ENCODE results near the gene SPATA13.

The SPATA13 gene

DNA sequence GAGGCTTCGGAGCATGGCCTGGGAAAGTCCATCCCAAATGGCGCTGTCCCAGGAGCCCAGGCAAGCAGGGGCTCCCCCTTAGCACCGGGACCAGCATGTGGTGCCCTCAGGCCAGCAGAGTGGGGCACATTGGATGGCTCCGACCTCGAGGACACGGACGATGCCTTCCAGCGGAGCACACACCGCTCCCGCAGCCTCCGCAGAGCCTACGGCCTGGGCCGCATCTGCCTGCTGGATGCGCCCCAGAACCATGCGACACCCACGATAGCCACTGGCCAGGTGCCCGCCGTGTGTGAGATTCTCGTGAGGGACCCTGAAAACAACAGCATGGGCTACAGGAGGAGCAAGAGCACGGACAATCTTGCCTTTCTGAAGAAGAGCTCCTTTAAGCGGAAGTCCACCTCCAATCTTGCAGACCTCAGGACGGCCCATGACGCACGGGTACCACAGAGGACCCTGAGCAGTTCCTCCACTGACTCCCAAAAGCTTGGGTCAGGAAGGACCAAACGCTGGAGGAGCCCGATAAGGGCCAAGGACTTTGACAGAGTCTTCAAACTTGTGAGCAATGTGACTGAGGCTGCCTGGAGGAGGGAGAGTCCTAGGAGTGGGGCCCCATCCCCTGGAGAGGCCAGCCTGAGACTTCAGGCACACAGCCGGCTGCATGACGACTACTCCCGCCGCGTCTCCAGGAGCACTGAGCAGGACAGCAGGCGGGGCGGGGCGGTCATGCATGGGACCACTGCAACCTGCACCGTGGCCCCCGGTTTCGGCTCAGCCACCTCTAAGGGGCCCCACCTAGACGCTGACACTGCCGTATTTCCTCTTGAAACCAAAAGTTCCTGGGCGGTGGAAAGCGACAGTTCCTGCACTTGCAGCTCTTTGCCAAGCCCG, 63.1 kb downstream of the SPATA13 start:
- DNase-seq (ENCODE audit: low spot score) = no peak

DNA sequence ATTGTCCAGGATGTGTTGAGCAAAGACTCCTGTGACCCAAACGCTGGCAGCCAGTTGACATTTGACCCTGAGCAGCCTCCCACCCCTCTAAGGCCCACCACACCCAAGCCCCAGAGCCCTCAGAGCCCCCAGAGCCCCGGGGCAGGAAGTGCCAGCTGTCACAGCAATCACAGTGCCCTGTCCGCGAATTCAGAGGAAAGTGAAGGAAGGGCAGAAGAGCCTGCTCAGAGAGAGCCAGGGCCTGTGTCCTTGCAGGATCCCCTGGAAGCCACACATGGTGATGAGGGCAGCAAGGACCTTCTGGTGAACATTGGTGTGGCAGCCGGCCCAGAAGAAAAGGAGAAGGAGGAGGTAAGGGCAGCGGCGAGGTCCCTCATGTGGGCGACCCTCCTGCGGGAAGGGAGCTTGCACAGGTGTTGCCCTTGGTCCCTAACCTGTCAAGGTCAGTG, 63.7 kb downstream of the SPATA13 start:
- DNase-seq (ENCODE audit: low spot score) = no peak

GRCh38 chr13:24225062-24225461, 64.5 kb downstream of the SPATA13 start:
- no peak for DNase-seq (ENCODE audit: low spot score)

DNA sequence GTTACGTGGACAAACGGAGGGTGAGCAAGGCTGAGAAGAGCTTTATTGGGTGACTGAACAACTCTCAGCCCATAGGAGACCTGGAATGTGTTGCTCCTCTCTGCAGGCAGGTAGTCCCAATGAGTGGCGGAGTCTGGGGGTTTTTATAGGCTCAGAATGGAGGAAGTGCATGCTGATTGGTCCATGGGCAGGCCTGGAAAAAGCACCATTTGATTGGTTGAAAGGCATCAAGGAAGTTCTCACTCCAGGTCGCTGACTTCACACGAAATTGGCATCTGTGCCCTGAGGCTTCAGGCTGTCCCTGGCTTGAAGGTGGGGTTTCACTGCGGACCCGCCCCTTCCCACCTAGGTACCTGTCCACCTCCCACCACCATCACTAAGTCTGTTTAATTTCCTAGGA, 65.4 kb downstream of the SPATA13 start:
- DNase-seq (ENCODE audit: low spot score) = no peak

- no peak for DNase-seq (ENCODE audit: low spot score)
Observed at GRCh38 chr13:24226762-24227161, 66.2 kb downstream of the SPATA13 start.

DNA sequence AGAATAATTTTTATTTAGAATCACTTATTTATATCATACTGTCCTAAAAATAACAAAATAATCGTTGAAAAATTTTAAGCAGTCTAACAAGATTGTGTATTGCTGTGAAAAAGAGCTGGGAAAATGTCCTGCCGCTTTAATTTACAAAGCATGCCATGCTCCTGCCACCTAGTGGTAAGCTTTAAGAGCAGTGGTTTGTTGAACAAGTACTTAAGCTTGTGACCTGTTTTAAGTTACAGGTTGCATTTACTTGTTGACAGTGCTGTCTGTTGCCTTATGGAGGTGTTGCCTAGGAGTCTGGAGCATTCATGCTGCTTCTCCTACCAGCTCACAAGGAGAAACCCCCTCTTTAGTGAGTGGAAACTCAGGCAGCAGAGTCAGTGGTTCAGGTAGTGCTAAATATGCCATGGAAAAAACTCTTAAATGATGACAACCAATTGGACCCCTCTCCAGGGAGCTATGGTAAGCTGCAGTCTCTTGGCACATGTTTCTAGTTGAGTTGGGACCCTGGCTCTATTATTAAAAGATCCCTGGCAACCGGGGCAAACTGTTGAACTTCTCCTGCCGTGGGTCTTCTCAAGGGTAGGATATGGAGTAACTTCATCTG, 68.4 kb downstream of the SPATA13 start:
- no peak for DNase-seq (ENCODE audit: low spot score)

- no peak for DNase-seq (ENCODE audit: low spot score)
Observed at GRCh38 chr13:24230428-24231072, 70.0 kb downstream of the SPATA13 start.

GRCh38 chr13:24231377-24231776, 70.9 kb downstream of the SPATA13 start:
- no peak for DNase-seq (ENCODE audit: low spot score)

GRCh38 chr13:24232037-24232436, 71.5 kb downstream of the SPATA13 start:
- DNase-seq (ENCODE audit: low spot score) = no peak

- DNase-seq (ENCODE audit: low spot score) = no peak
Observed at GRCh38 chr13:24232474-24232873, 72.0 kb downstream of the SPATA13 start.

DNA sequence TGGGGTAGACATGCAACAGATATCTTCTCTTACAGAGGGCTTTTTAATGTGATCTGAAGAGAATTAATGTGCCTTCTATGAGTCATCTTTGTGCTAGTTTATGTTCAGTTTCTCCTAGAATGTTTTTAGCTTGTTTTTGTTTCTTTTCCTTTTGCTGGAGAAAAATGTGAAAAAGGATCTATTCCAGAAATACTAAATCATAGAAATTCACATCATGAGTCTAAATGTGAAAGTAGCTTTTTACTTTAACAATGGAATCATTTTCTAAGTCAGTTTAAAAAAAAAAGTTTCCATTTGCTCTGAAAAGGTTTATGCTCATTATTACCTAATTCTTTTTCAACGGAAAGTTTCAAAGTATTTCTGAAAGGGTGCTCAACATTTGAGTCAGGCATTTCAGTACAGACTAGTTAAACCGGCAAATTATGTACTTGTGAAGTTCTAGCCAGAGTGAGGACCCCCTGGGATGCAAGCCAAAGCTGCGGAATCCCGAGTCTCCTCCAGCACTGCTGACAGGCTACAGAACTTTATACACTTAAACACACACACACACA, 72.9 kb downstream of the SPATA13 start:
- no peak for DNase-seq (ENCODE audit: low spot score)

GRCh38 chr13:24234200-24234915, 73.8 kb downstream of the SPATA13 start:
- no peak for DNase-seq (ENCODE audit: low spot score)

DNA sequence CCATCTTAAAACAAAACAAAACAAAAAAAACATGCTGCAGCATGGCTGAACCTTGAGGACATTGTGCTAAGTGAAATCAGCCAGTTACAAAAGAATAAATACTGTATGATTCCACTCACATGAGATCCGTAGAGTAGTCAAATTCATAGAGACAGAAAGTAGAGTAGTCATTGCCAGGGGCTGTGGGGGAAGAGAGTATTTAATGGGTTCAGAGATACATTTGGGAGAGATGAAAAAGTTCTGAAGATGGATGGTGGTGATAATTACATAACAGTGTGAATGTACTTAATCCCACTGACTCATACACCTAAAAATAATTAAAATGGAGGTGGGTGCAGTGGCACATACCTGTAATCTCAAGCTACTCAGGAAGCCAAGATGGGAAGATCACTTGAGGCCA, 76.8 kb downstream of the SPATA13 start:
- DNase-seq (ENCODE audit: low spot score) = no peak

DNA sequence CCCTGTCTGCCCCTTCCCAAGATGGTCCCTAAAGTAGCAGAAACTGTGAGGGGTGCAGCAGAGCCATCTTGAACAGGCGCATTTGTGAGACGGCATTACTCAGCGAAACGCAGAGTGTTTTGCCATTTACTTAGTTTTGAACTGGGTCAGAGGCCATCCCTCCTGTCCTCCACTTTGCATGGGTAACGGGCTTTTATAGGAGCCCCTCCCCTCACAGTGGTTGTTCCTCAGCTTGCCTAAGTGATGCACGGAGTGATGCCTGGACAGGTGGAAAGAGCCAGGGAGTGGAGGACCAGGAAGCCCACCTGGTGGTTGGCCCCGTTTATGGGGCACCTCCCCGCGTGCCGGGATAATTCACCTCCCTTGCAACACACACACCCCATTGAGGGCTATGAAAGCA, 80.8 kb downstream of the SPATA13 start:
- no peak for DNase-seq (ENCODE audit: low spot score)

DNA sequence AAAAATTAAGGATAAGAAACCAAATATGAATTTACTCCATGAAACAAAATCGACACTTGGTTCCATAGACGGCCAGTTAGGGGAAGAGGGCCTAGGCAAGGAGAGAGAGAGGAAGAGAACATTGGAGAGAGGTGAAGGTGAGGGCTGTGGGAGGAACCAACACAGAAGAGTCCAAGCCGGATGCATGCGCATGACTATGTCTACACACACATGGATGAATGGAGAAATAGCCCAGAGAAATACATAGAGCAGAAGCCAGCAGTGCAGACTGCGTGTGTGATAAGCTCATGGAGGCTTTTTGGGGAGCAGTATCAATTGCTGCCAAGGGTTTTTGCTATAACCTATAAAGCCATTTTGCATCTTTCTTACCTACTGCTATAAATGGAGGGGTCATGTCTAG, 81.6 kb downstream of the SPATA13 start:
- DNase-seq (ENCODE audit: low spot score) = no peak

DNA sequence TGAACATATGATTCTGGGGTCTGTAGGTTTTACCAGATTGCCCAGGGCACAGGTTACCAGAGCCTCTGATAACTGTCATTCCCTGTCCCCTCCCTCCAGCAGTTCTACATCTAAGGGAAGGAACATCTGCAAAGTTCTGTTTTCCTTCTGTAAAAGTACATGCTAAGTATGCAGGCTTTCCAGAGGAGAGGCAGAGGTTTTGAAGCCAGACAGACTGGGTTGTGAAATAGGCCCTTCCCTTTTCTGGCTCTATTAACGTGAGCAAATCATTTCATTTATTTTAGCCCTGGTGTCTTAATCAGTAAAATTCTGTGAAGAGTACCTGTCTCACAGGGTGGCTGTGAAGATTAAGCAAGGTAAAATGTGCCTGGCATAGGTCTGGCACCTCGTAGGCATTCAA, 82.8 kb downstream of the SPATA13 start:
- no peak for DNase-seq (ENCODE audit: low spot score)

DNA sequence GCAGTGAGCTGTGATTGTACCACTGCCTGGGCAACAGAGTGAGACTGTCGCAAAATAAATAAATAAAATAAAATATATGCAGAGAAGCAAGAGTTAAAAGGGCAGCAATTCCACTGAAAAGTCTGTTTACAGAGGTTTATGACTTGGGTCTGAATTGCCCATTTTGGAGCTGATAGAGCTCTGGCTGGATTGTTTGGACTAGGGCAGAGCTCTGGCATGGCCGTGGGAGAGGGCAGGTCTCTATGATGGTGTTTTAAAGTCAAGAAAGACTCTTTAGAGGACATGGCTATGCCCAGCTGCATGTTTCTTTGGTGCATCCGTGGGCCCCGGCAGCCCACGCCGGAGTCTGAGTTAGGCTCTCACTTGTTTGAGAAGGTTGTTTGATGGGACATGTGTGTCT, 84.3 kb downstream of the SPATA13 start:
- DNase-seq (ENCODE audit: low spot score) = no peak

GRCh38 chr13:24247016-24247415, 86.5 kb downstream of the SPATA13 start:
- no peak for DNase-seq (ENCODE audit: low spot score)

- DNase-seq (ENCODE audit: low spot score) = no peak
Observed at GRCh38 chr13:24249624-24250023, 89.1 kb downstream of the SPATA13 start.

DNA sequence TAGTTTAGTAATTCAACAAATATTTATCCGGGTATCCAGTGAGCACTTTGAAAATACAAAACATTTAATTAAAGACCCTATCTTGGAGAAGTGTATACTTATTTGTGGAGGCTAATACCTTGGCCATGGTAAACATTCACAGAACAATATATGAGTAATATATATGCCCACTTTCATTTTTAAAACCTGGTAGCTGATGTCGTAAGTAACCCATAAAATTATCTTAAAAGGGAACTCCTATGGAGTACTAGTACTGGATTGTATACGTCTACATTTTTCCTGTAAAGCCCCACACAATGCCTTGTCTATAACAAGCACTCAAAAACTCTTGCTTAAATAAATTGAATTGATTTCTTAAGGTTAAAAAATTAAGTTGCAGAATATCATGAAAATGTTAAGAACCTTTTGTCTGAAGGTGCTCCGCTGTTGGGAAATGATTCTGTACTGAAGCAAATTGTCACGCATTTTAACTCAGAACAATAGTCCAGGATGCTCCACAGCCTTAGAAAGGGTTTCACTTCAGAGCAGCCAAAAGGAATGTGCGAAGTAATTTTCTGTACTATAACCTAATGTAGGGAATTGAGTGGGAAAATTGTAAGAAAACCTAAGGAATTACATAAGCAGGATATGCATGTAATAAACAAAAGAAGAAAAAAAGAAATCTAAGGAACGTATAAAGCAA, 90.0 kb downstream of the SPATA13 start:
- DNase-seq (ENCODE audit: low spot score) = no peak

DNA sequence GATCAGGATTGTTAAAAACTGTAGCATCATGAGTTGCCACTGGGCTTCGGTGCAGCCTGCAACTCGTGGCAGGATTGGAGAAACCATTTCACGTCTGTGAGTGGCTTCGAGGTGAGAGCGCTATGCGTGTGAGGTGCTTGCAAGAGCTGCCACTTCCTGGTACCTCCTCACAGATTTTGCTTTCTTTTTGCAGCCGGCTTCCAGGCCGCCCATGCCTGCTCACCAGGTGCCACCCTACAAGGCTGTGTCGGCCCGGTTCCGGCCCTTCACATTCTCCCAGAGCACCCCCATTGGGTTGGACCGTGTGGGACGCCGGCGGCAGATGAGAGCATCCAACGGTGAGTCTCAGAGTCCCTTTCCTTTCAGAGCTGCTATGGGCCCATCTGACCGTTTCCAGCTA, 91.0 kb downstream of the SPATA13 start:
- no peak for DNase-seq (ENCODE audit: low spot score)

DNA sequence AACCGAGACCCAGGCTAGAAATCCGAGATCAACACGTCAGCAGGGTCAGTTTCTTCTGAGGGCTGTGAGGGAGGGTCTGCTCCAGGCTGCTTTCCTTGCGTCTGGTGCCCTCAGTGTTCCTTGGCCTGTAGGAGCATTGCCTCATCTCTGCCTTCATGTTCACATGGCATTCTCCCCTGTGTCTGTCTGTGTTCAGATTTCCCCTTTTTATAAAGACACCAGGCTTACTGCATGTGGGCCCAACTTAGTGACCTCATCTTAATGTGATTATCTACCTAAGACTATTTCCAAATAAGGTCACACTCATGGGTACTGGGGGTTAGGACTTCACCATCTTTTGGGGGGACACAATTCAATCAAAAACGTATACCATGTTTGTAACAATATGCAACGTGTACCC, 91.6 kb downstream of the SPATA13 start:
- no peak for DNase-seq (ENCODE audit: low spot score)
